Naive thymus-derived CD4-positive, alpha-beta T cell (primary cell): Measurements from ENCODE around the gene GPR25. TPM values are rescaled to one million over a fixed set of nuclear protein-coding genes. Genes with fewer than 3 reads are reported as not detected.

Experiments
- ATAC-seq: fragments of 150-1000 bp; cut with Tn5 transposase; 2 replicates; pipeline ENCODE4 v1.10.0; 2021; ENCODE audit warnings: mild to moderate bottlenecking, moderate library complexity
- CTCF ChIA-PET: fragments of 350-600 bp; sonication (Branson Sonifier 250); formaldehyde crosslinking; loops from one replicate; lab custom pipeline; 2021; ENCODE audit warnings: antibody characterized with exemption; lab: Charles Lee
- POLR2A ChIA-PET: fragments of 350-600 bp; sonication (Branson Sonifier 250); formaldehyde crosslinking; loops from one replicate; lab custom pipeline; 2021; ENCODE audit warnings: antibody characterized with exemption, inconsistent platforms; lab: Charles Lee
- DNase-seq, 9 donors: peaks; one replicate each; pipeline versions ENCODE4 v3.0.0 to v3.0.0-alpha.2; 2020 to 2022; ENCODE audit warnings: mixed read lengths in 1 of 9
- H3K27ac ChIP-seq: one replicate; pipeline ENCODE4 v1.7.0; 2013; ENCODE audit warnings: mild to moderate bottlenecking, low read depth, low read length, moderate library complexity
- H3K27me3 ChIP-seq, 2 donors: one replicate each; pipeline ENCODE4 v1.7.0; 2013; ENCODE audit warnings: low read length in 2 of 2, mild to moderate bottlenecking in 2 of 2, moderate library complexity in 2 of 2; ENCODE audit not compliant: control insufficient read depth in 2 of 2, insufficient read depth in 2 of 2
- H3K36me3 ChIP-seq, 3 experiments: 1 replicate in 2 of 3; 2 replicates in 1 of 3; pipeline ENCODE4 v1.7.0; 2013; ENCODE audit warnings: low read length in 3 of 3, mild to moderate bottlenecking in 3 of 3, moderate library complexity in 1 of 3; ENCODE audit not compliant: insufficient read depth in 3 of 3, control insufficient read depth in 2 of 3
- H3K4me1 ChIP-seq, 2 donors: one replicate each; pipeline ENCODE4 v1.7.0; 2013; ENCODE audit warnings: low read length in 2 of 2, mild to moderate bottlenecking in 2 of 2, moderate library complexity in 1 of 2; ENCODE audit not compliant: control insufficient read depth in 2 of 2, insufficient read depth in 2 of 2
- H3K4me3 ChIP-seq: 2 replicates; pipeline ENCODE4 v1.7.0; 2013; ENCODE audit warnings: mild to moderate bottlenecking, low read length
- H3K9me3 ChIP-seq, 3 experiments: 1 replicate in 2 of 3; 2 replicates in 1 of 3; pipeline ENCODE4 v1.7.0; 2013; ENCODE audit warnings: low read length in 3 of 3; ENCODE audit not compliant: control insufficient read depth in 2 of 3
- H3K27ac Mint-ChIP-seq, 9 donors: one replicate each; pipeline ENCODE4 v1.8.0; 2020 to 2022; ENCODE audit warnings: mixed read lengths in 9 of 9, mild to moderate bottlenecking in 8 of 9, moderate library complexity in 5 of 9, inconsistent platforms in 2 of 9
- H3K27me3 Mint-ChIP-seq, 5 donors: one replicate each; pipeline ENCODE4 v1.8.0; 2021 to 2022; ENCODE audit warnings: mixed read lengths in 5 of 5, mild to moderate bottlenecking in 1 of 5
- H3K36me3 Mint-ChIP-seq, 5 donors: one replicate each; pipeline ENCODE4 v1.8.0; 2020 to 2022; ENCODE audit warnings: mixed read lengths in 5 of 5, mild to moderate bottlenecking in 3 of 5, inconsistent platforms in 1 of 5
- H3K4me1 Mint-ChIP-seq, 7 donors: one replicate each; pipeline ENCODE4 v1.8.0; 2020 to 2022; ENCODE audit warnings: mixed read lengths in 7 of 7, mild to moderate bottlenecking in 3 of 7, inconsistent platforms in 1 of 7
- H3K4me3 Mint-ChIP-seq, 10 donors: one replicate each; pipeline ENCODE4 v1.8.0; 2020 to 2022; ENCODE audit warnings: mild to moderate bottlenecking in 10 of 10, mixed read lengths in 10 of 10, moderate library complexity in 6 of 10, inconsistent platforms in 2 of 10
- H3K9me3 Mint-ChIP-seq, 11 donors: one replicate each; pipeline ENCODE4 v1.8.0; 2020 to 2022; ENCODE audit warnings: mixed read lengths in 11 of 11, mild to moderate bottlenecking in 4 of 11, inconsistent platforms in 1 of 11, moderate library complexity in 1 of 11
- intact Hi-C, 2 donors: fragments of 100-400 bp; cut with micrococcal nuclease; formaldehyde crosslinking; loops; one replicate each; pipeline ENCODE4 v1.15.1; 2023
- polyA plus RNA-seq, 2 donors: library from polyadenylated mRNA; unstranded; fragments of 300-500 nt; fragmentation: Illumina TruSeq; gene quantifications; one replicate each; pipeline ENCODE4 v1.2.3, GENCODE V29; 2021
- total RNA-seq, 6 experiments: library from RNA in 5 of 6; stranded (reverse) in 5 of 6; gene quantifications; 1 replicate in 5 of 6; 2 replicates in 1 of 6; pipeline ENCODE4 v1.2.3 and lab custom pipeline; 2021 to 2026

GPR25 gene
- total and polyA plus RNA-seq, 7 experiments from 2014 or later, result 0.48 to 1.8 (median 0.99) TPM; not detected in 1

GRCh38 chr1:200896531-200897196 lies 23.9 kb downstream of the GPR25 start:
- intact Hi-C loops, result no loop called here
- DNase-seq (no peak), ATAC-seq (no peak)
- ChIA-PET POLR2A (no interaction called here), CTCF (no interaction called here)
- Histone ChIP-seq H3K4me3 (no peak overlapping the region), H3K27ac (no peak overlapping the region), H3K9me3 (no peaks in the 10 kb centered on the region), H3K27me3 (peaks cover 0 to 5% of the 10 kb centered on the region in 2 donors), H3K4me1 (peaks cover 0 to 4% of the 10 kb centered on the region in 2 donors), H3K36me3 (no peaks in the 10 kb centered on the region)
- Mint-ChIP-seq H3K27me3 (peaks cover 9 to 67% (median 17%) of the 10 kb centered on the region in 5 donors), H3K27ac (no peak overlapping the region), H3K4me1 (peaks cover 0 to 15% (median 7%) of the 10 kb centered on the region in 7 donors), H3K36me3 (no peaks in the 10 kb centered on the region), H3K4me3 (no peak overlapping the region), H3K9me3 (no peaks in the 10 kb centered on the region)

DNA sequence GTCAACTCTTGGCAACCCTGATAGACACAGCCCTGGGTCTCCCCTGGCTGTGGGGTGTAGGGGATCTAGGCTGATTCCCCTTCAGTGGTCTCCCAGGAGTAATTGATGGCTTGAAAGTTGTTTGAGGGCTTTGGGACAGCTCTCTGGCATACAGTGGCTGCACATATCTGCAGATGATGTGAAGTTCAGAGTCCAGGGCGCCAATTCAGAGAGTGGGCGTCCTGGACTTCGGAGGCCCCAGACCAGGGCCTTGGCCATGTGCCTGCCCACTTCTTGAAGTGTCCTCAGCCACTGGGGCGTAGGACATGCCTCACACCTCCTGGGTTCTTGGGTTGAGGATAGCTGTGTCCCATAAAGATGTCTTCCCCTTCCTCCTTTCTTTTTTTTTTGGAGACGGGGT lies 24.5 kb downstream of the GPR25 start:
- peaks cover 5 to 62% (median 12%) of the 10 kb centered on the region in 5 donors for H3K27me3 Mint-ChIP-seq
- Histone ChIP-seq H3K9me3 (no peaks in the 10 kb centered on the region), H3K36me3 (no peaks in the 10 kb centered on the region), H3K27me3 (peaks cover 0 to 2% of the 10 kb centered on the region in 2 donors), H3K4me1 (no peaks in the 10 kb centered on the region), H3K4me3 (no peak overlapping the region), H3K27ac (no peak overlapping the region)
- no peak overlapping the region for H3K27ac Mint-ChIP-seq
- no peaks in the 10 kb centered on the region for H3K9me3 Mint-ChIP-seq
- DNase-seq (no peak), ATAC-seq (no peak)
- H3K36me3 Mint-ChIP-seq, result no peaks in the 10 kb centered on the region
- intact Hi-C loops, result no loop called here
- POLR2A ChIA-PET, result no interaction called here
- CTCF ChIA-PET, result no interaction called here
- no peak overlapping the region for H3K4me3 Mint-ChIP-seq
- peaks cover 0 to 9% (median under 1%) of the 10 kb centered on the region in 7 donors for H3K4me1 Mint-ChIP-seq

- no peaks in the 10 kb centered on the region for H3K27me3 ChIP-seq
- ATAC-seq, result no peak
- H3K9me3 Mint-ChIP-seq, result no peaks in the 10 kb centered on the region
- DNase-seq, result no peak
- POLR2A ChIA-PET, result no interaction called here
- intact Hi-C loops, result no loop called here
- no peaks in the 10 kb centered on the region for H3K4me1 ChIP-seq
- H3K4me3 ChIP-seq, result no peak overlapping the region
- H3K27ac ChIP-seq, result no peak overlapping the region
- H3K4me3 Mint-ChIP-seq, result no peak overlapping the region
- no peaks in the 10 kb centered on the region for H3K36me3 Mint-ChIP-seq
- peaks cover 0 to 7% (median 0%) of the 10 kb centered on the region in 7 donors for H3K4me1 Mint-ChIP-seq
- CTCF ChIA-PET, result no interaction called here
- no peak overlapping the region for H3K27ac Mint-ChIP-seq
- H3K36me3 ChIP-seq, result no peaks in the 10 kb centered on the region
- H3K9me3 ChIP-seq, result no peaks in the 10 kb centered on the region
- H3K27me3 Mint-ChIP-seq, result peaks cover 0 to 51% (median 0%) of the 10 kb centered on the region in 5 donors
Measured at GRCh38 chr1:200899015-200899386, 26.2 kb downstream of the GPR25 start.

- ATAC-seq, result no peak
- intact Hi-C loops, result no loop called here
- CTCF ChIA-PET, result no interaction called here
Measured at GRCh38 chr1:200899451-200899915, 26.7 kb downstream of the GPR25 start.

DNA sequence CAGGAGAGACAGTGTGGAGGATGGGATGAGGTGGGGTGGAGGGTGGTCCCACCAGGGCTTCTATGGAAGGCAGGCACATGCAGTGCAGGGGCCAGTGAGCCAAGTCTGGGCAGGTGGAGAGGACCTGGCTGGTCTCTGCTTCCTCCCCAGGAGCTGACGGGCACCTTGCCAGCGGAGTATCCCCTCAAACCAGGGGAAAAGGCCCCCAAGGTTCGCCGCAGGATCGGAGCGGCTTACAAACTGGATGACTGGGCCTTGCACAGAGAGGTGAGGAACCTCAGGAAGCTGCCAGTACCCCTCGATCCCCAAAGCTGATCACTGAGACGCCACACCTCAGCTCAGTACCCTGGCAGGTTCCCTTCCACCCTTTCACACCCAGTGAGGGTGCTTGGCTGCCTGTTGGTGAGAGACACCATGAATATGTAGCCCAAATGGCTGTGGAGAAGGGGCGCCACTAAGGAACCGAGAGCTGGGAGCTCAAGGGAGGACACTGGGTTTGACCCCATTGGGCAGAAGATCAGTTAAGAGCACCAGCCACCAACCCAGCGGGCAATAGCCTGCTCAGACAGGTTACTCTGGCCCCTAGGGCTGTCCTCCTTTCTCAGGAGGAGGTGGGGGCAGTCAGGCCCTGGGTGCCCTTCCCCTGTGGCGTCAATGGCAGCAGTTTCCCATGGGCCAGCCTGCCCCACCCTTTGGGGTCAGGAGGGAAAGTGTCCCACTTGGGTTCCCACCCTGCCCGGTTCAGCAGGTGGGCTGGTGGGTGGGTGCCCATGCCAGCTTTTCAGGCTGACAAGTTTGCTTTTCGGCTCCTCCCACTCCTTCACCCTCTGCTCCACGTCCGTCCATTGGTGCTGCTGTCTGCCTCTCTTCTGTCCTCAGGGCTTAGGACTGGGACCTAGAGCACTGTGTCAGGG lies 27.4 kb downstream of the GPR25 start:
- CTCF ChIA-PET, result interaction anchor here (1.0 kb wide), 1 partner anchor 9 kb away, joined by 3 read pairs; no protein-coding TSS in a partner anchor
- H3K27me3 ChIP-seq, result no peaks in the 10 kb centered on the region
- DNase-seq (no peak), ATAC-seq (no peak)
- no peaks in the 10 kb centered on the region for H3K36me3 ChIP-seq
- H3K36me3 Mint-ChIP-seq, result no peaks in the 10 kb centered on the region
- peak overlapping the region in 1 of 10 donors; percentile 20 for H3K4me3 Mint-ChIP-seq
- no peak overlapping the region for H3K4me3 ChIP-seq
- H3K27me3 Mint-ChIP-seq, result peaks cover 0 to 46% (median 0%) of the 10 kb centered on the region in 5 donors
- H3K4me1 ChIP-seq, result peaks cover 0 to 4% of the 10 kb centered on the region in 2 donors
- intact Hi-C loops, result no loop called here
- H3K27ac ChIP-seq, result no peak overlapping the region
- POLR2A ChIA-PET, result no interaction called here
- peaks cover 0 to 7% (median 2%) of the 10 kb centered on the region in 7 donors for H3K4me1 Mint-ChIP-seq
- no peaks in the 10 kb centered on the region for H3K9me3 Mint-ChIP-seq
- no peak overlapping the region for H3K27ac Mint-ChIP-seq
- no peaks in the 10 kb centered on the region for H3K9me3 ChIP-seq

More at GRCh38 chr1:200899451-200899915, 26.7 kb downstream of the GPR25 start:
- no peak for DNase-seq
- Histone ChIP-seq H3K4me3 (no peak overlapping the region), H3K36me3 (no peaks in the 10 kb centered on the region), H3K9me3 (no peaks in the 10 kb centered on the region), H3K4me1 (no peaks in the 10 kb centered on the region), H3K27ac (no peak overlapping the region), H3K27me3 (no peaks in the 10 kb centered on the region)
- Mint-ChIP-seq H3K27me3 (peaks cover 0 to 46% (median 0%) of the 10 kb centered on the region in 5 donors), H3K36me3 (no peaks in the 10 kb centered on the region), H3K4me3 (no peak overlapping the region), H3K9me3 (no peaks in the 10 kb centered on the region), H3K27ac (no peak overlapping the region), H3K4me1 (peaks cover 0 to 7% (median 0%) of the 10 kb centered on the region in 7 donors)
- POLR2A ChIA-PET, result no interaction called here

- H3K4me1 Mint-ChIP-seq, result peaks cover 0 to 10% (median 8%) of the 10 kb centered on the region in 7 donors
- ATAC-seq (no peak), DNase-seq (no peak)
- Histone ChIP-seq H3K4me1 (peaks cover 0 to 11% of the 10 kb centered on the region in 2 donors), H3K4me3 (no peak overlapping the region), H3K27me3 (no peaks in the 10 kb centered on the region), H3K9me3 (no peaks in the 10 kb centered on the region), H3K27ac (no peak overlapping the region), H3K36me3 (no peaks in the 10 kb centered on the region)
- H3K36me3 Mint-ChIP-seq, result no peaks in the 10 kb centered on the region
- intact Hi-C loops, result no loop called here
- H3K27ac Mint-ChIP-seq, result no peak overlapping the region
- ChIA-PET CTCF (interaction anchor here (1.0 kb wide), 1 partner anchor 10 kb away, joined by 3 read pairs; no protein-coding TSS in a partner anchor), POLR2A (no interaction called here)
- no peak overlapping the region for H3K4me3 Mint-ChIP-seq
- H3K9me3 Mint-ChIP-seq, result no peaks in the 10 kb centered on the region
- peaks cover 0 to 43% (median 0%) of the 10 kb centered on the region in 5 donors for H3K27me3 Mint-ChIP-seq
Measured at GRCh38 chr1:200900877-200901276, 28.1 kb downstream of the GPR25 start.
